T-cell (primary cell): ENCODE measurements around the gene SBK3. TPM values are rescaled to one million over a fixed set of nuclear protein-coding genes. Genes with fewer than 3 reads are reported as not detected.

Experiments used
- ATAC-seq, 4 experiments: fragments of 200-7000 bp in 3 of 4; fragments of 150-1000 bp in 1 of 4; cut with Tn5 transposase; replicated peaks in 1 of 4; 1 replicate in 3 of 4; 2 replicates in 1 of 4; pipeline ENCODE4 v1.10.0; 2021; ENCODE audit warnings: moderate library complexity in 3 of 4, mild to moderate bottlenecking in 2 of 4, moderate number of reproducible peaks in 1 of 4
- CTCF ChIA-PET, 2 donors: fragments of 300-600 bp; sonication (Branson Sonifier 250); formaldehyde crosslinking; loops; one replicate each; lab custom pipeline; 2022; ENCODE audit warnings: antibody characterized with exemption in 2 of 2; lab: Charles Lee
- POLR2A ChIA-PET, 2 donors: fragments of 300-600 bp; sonication (Branson Sonifier 250); formaldehyde crosslinking; loops; one replicate each; lab custom pipeline; 2022; ENCODE audit warnings: antibody characterized with exemption in 2 of 2; lab: Charles Lee
- DNase-seq, 35 experiments: peaks; one replicate each; pipeline versions ENCODE4 v3.0.0 to v3.0.0-alpha.2; 2013 to 2023
- H3K27ac ChIP-seq: one replicate; pipeline ENCODE4 v1.5.1; 2013; ENCODE audit warnings: low read length
- H3K27me3 ChIP-seq, 2 experiments: replicated peaks in 1 of 2; 1 replicate in 1 of 2; 2 replicates in 1 of 2; pipeline versions ENCODE4 v1.6.1 to v1.7.0; 2013; ENCODE audit warnings: low read length in 1 of 2, mixed read lengths in 1 of 2; ENCODE audit not compliant: control insufficient read depth in 2 of 2, insufficient read depth in 2 of 2; ENCODE audit errors: extremely low read depth in 1 of 2
- H3K36me3 ChIP-seq, 2 donors: 1 replicate in 1 of 2; 2 replicates in 1 of 2; pipeline versions ENCODE4 v1.6.1 to v1.7.0; 2013; ENCODE audit warnings: low read length in 1 of 2; ENCODE audit not compliant: control insufficient read depth in 2 of 2, insufficient read depth in 1 of 2; ENCODE audit errors: extremely low read depth in 1 of 2
- H3K4me1 ChIP-seq, 2 experiments: 1 replicate in 1 of 2; 2 replicates in 1 of 2; pipeline versions ENCODE4 v1.6.1 to v1.7.0; 2013; ENCODE audit warnings: low read length in 2 of 2, mixed read lengths in 1 of 2; ENCODE audit not compliant: insufficient read depth in 2 of 2, control insufficient read depth in 1 of 2; ENCODE audit errors: extremely low read depth in 1 of 2
- H3K4me3 ChIP-seq, 2 donors: 1 replicate in 1 of 2; 2 replicates in 1 of 2; pipeline versions ENCODE4 v1.5.1 to v1.7.0; 2013; ENCODE audit warnings: mild to moderate bottlenecking in 2 of 2, low read length in 1 of 2, moderate library complexity in 1 of 2; ENCODE audit not compliant: control insufficient read depth in 1 of 2; ENCODE audit errors: extremely low read depth in 1 of 2
- H3K9me3 ChIP-seq: 2 replicates; pipeline ENCODE4 v1.7.0; 2013
- H3K27ac Mint-ChIP-seq, 2 donors: one replicate each; pipeline ENCODE4 v1.8.0; 2020 to 2021; ENCODE audit warnings: mild to moderate bottlenecking in 2 of 2, mixed read lengths in 2 of 2
- H3K27me3 Mint-ChIP-seq, 2 donors: one replicate each; pipeline ENCODE4 v1.8.0; 2021 to 2022; ENCODE audit warnings: mixed read lengths in 2 of 2
- H3K36me3 Mint-ChIP-seq: one replicate; pipeline ENCODE4 v1.8.0; 2021; ENCODE audit warnings: mixed read lengths
- H3K4me1 Mint-ChIP-seq, 3 donors: one replicate each; pipeline ENCODE4 v1.8.0; 2020 to 2022; ENCODE audit warnings: mixed read lengths in 3 of 3, mild to moderate bottlenecking in 1 of 3
- H3K4me3 Mint-ChIP-seq, 3 donors: one replicate each; pipeline ENCODE4 v1.8.0; 2020 to 2022; ENCODE audit warnings: mild to moderate bottlenecking in 3 of 3, mixed read lengths in 3 of 3, moderate library complexity in 3 of 3
- H3K9me3 Mint-ChIP-seq, 3 donors: one replicate each; pipeline ENCODE4 v1.8.0; 2020 to 2022; ENCODE audit warnings: mixed read lengths in 3 of 3
- WGBS: methylation state at CpG from one replicate; pipeline ENCODE4 v1.1.5; 2013; ENCODE audit warnings: missing lambda C conversion rate; ENCODE audit not compliant: insufficient coverage; 5-methylcytosine and 5-hydroxymethylcytosine counted together
- total RNA-seq, 35 experiments: library from RNA in 6 of 35; stranded (reverse) in 6 of 35; fragments of 120-200 nt in 1 of 35; gene quantifications; one replicate each; pipeline versions ENCODE4 v1.2.1 to v1.2.4 and lab custom pipeline; 2013 to 2026

The SBK3 gene
- total RNA-seq, 5 donors from 2014 or later (not counting 1 experiment from before 2014, with no cell fraction given) = not detected

DNA sequence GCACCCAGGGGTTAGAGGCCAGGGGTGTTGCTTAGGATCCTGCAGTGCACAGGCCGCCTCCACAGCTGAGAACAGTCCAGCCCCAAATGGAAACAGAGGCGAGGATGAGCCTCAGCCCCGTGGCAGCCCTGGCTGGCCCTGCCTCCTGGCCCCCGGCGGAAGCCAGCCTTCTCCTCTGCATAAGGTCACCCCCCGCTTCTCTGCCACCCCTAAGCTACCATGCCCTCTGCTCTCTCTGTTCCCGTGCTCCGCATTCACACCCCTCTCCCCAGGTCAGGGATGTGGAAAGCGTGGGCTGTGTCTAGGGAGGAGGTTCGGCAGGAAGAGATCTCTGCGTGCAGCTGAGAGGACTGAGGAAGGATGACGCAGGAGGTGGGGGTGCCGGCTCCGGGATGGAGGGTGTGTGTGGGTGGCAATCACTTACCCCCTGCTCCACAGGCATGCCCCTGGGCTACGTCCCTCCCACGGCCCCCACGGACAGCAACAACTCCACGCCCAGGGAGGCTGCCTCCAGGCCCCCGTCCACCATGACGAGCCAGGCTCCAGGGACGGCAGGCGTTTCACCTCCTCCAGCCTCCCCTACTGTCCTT, 51.1 kb downstream of the SBK3 start:
- Histone ChIP-seq H3K9me3 (no peaks in the 10 kb centered on the region), H3K4me1 (peaks cover 0 to 3% of the 10 kb centered on the region in 2 experiments), H3K27me3 (peaks cover 0 to 49% of the 10 kb centered on the region in 2 experiments), H3K27ac (no peak overlapping the region), H3K4me3 (peak overlapping the region in 1 of 2 donors; percentile 10), H3K36me3 (no peaks in the 10 kb centered on the region)
- Mint-ChIP-seq H3K9me3 (no peaks in the 10 kb centered on the region), H3K36me3 (no peaks in the 10 kb centered on the region), H3K4me1 (peaks cover 0 to 3% (median 0%) of the 10 kb centered on the region in 3 donors), H3K4me3 (peak overlapping the region; percentile 21 to 69 (median 45)), H3K27me3 (peaks cover 4 to 19% of the 10 kb centered on the region in 2 donors), H3K27ac (no peak overlapping the region)
- WGBS = 40% methylated on average over 10 of the region's 22 CpGs
- no peak for DNase-seq
- ATAC-seq = peak; percentile 43 to 58 (median 56)
- ChIA-PET CTCF (interaction anchor here in 1 of 2 donors (1.1 kb wide), 1 partner anchor 14 kb away, joined by 3 read pairs; no protein-coding TSS in a partner anchor), POLR2A (no interaction called here)

DNA sequence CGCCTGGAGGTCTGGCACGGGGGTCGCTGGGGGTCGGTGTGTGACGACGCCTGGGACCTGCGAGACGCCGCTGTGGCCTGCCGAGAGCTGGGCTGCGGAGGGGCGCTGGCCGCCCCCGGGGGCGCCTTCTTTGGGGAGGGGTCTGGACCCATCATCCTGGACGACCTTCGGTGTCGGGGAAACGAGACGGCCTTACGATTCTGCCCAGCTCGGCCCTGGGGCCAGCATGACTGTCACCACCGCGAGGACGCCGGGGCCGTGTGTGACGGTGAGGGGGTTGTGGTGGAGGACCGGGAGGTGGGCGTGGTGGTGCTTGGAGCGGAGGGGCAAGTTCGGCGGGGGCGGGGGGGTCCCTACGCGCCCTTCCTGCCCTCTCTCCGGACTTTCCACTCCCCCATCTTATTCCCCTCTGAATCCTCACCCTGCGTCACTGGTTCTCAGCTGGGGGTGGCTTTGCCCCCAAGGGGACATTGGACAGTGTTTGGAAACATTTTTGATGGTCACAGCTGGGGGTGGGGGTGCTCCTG, 51.6 kb downstream of the SBK3 start:
- CTCF ChIA-PET = no interaction called here
- WGBS = 82% methylated on average over 13 of the region's 38 CpGs

DNA sequence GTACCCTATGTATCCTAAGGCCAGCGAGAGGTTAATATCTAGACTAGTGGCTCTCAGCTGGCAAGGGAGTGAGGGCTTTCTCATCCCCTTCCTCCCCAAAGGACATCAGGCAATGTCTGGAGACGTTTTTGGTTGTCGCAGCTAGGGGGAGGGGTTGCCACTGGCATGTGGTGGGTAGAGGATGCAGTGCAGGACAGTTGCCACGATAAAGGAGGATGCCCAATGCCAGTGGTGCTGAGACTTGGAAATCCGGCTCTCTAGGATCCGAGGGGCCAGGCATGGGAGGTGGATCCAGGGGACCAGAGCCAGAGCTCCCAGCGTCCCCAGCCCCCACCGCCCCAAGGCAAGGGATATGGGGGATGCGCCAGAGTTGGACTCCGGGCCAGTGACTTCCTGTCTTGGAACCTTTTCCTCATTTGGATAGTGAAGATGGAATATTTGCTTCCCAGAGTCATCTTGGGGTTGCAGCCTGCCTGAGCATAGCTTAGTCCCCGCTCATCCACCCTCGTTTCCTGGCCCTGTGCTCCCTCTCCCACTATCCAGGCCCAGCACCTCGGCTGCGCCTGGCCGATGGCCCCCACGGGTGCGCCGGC, 52.2 kb downstream of the SBK3 start:
- Mint-ChIP-seq H3K27me3 (peaks cover 4 to 19% of the 10 kb centered on the region in 2 donors), H3K9me3 (no peaks in the 10 kb centered on the region), H3K36me3 (no peaks in the 10 kb centered on the region), H3K4me3 (no peak overlapping the region), H3K4me1 (peaks cover 0 to 3% (median 0%) of the 10 kb centered on the region in 3 donors), H3K27ac (no peak overlapping the region)
- no peak for ATAC-seq
- no peaks in the 10 kb centered on the region for H3K9me3 ChIP-seq
- CTCF ChIA-PET = no interaction called here
- peaks cover 0 to 49% of the 10 kb centered on the region in 2 experiments for H3K27me3 ChIP-seq
- H3K27ac ChIP-seq = no peak overlapping the region
- POLR2A ChIA-PET = no interaction called here
- 74% methylated on average over 4 of the region's 18 CpGs for WGBS
- peaks cover 0 to 3% of the 10 kb centered on the region in 2 experiments for H3K4me1 ChIP-seq
- H3K4me3 ChIP-seq = no peak overlapping the region
- DNase-seq = no peak
- no peaks in the 10 kb centered on the region for H3K36me3 ChIP-seq

More for the DNA sequence above, 51.6 kb downstream of the SBK3 start:
- Mint-ChIP-seq H3K27ac (no peak overlapping the region), H3K4me3 (peak overlapping the region in 1 of 3 donors; percentile 45), H3K36me3 (no peaks in the 10 kb centered on the region), H3K27me3 (peaks cover 4 to 19% of the 10 kb centered on the region in 2 donors), H3K9me3 (no peaks in the 10 kb centered on the region), H3K4me1 (peaks cover 0 to 3% (median 0%) of the 10 kb centered on the region in 3 donors)
- H3K9me3 ChIP-seq = no peaks in the 10 kb centered on the region
- POLR2A ChIA-PET = no interaction called here
- no peak overlapping the region for H3K27ac ChIP-seq
- H3K27me3 ChIP-seq = peaks cover 0 to 49% of the 10 kb centered on the region in 2 experiments
- ATAC-seq (no peak), DNase-seq (no peak)
- H3K4me1 ChIP-seq = peaks cover 0 to 3% of the 10 kb centered on the region in 2 experiments
- no peak overlapping the region for H3K4me3 ChIP-seq
- H3K36me3 ChIP-seq = no peaks in the 10 kb centered on the region

DNA sequence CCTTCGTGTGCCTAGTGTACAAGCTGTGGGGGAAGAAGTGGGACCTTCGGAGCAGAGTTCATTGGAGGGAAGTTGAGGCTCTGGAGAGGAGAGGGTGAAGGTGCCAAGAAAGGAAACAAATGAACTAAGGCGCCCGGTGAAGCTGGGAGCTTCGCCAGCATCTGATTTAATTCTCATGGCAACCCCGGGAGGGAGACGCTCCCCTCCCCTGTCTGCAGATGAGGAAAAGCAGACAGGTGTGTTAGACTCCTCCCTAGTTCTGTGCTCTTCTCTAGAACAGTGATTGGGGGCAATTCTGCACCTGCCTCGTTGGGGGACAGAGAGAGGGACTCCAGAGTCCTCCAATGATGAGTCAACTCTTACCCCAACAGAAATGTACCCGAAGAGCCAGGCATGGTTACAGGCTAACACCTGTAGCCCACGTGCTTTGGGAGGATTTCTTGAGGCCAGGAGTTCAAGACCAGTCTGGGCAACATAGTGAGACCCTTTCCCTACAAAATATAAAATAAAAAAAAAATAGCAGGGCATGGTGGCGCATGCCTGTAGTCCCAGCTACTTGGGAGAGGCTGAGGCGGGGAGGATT, 52.9 kb downstream of the SBK3 start:
- peaks cover 0 to 3% (median 0%) of the 10 kb centered on the region in 3 donors for H3K4me1 Mint-ChIP-seq
- no peaks in the 10 kb centered on the region for H3K36me3 Mint-ChIP-seq
- ChIA-PET POLR2A (no interaction called here), CTCF (no interaction called here)
- Histone ChIP-seq H3K4me1 (peaks cover 0 to 3% of the 10 kb centered on the region in 2 experiments), H3K9me3 (no peaks in the 10 kb centered on the region), H3K4me3 (no peak overlapping the region), H3K36me3 (no peaks in the 10 kb centered on the region), H3K27me3 (peaks cover 0 to 49% of the 10 kb centered on the region in 2 experiments), H3K27ac (no peak overlapping the region)
- H3K4me3 Mint-ChIP-seq = no peak overlapping the region
- H3K9me3 Mint-ChIP-seq = no peaks in the 10 kb centered on the region
- 34% methylated on average over 4 of the region's 12 CpGs for WGBS
- H3K27ac Mint-ChIP-seq = no peak overlapping the region
- DNase-seq (no peak), ATAC-seq (no peak)
- peaks cover 4 to 19% of the 10 kb centered on the region in 2 donors for H3K27me3 Mint-ChIP-seq

DNA sequence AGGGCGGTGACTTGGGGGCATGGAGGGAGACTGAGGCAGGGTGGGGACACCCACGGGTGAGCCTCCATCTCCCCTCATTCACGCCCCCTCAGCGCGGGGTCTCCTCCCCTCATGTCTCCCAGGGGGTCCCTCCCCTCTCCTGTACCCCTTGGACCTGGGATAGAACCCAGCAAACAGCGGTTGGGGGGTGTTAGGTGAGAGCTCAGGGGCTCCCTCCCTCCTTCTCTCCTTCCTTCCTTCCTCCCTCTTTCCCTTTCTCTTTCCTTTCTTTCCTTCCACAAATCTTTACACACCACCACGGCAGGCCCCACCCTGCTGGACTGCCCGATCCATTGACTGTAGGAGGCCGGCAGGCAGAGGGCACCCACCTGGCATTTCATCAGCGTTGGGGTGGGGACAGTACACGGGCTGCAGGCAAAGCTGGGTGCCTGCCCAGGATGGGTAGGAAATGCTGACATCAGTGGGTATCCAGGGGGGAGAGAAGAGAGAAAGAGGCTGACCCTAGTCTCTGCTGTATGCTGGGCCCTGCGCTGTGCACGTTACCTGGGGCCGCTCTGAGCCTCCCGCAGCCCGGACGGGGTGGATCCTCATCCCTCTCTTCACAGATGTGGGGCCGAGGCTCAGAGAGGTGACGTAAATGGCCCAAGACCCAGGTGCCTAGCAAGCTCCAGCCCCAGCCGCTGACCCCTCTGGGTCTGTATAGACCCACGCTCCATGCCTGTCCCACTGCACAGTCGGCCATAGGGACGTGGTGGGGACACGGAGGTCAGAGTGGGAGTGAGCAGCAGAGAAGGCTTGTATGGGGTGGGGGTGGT, 53.6 kb downstream of the SBK3 start:
- no peaks in the 10 kb centered on the region for H3K9me3 Mint-ChIP-seq
- Histone ChIP-seq H3K4me1 (peaks cover 0 to 3% of the 10 kb centered on the region in 2 experiments), H3K27ac (no peak overlapping the region), H3K4me3 (no peak overlapping the region), H3K9me3 (no peaks in the 10 kb centered on the region), H3K27me3 (peaks cover 0 to 49% of the 10 kb centered on the region in 2 experiments), H3K36me3 (no peaks in the 10 kb centered on the region)
- ChIA-PET POLR2A (no interaction called here), CTCF (interaction anchor here in 1 of 2 donors (0.6 kb wide), 1 partner anchor 39 kb away, joined by 4 read pairs; no protein-coding TSS in a partner anchor)
- H3K4me1 Mint-ChIP-seq = peaks cover 0 to 3% (median 0%) of the 10 kb centered on the region in 3 donors
- peaks cover 4 to 19% of the 10 kb centered on the region in 2 donors for H3K27me3 Mint-ChIP-seq
- ATAC-seq (no peak), DNase-seq (no peak)
- H3K27ac Mint-ChIP-seq = no peak overlapping the region
- H3K4me3 Mint-ChIP-seq = no peak overlapping the region
- 83% methylated on average over 9 of the region's 24 CpGs for WGBS
- H3K36me3 Mint-ChIP-seq = no peaks in the 10 kb centered on the region
